ENCODE data around the gene NIT2.
A peak's percentile ranks its signal among the peaks of the same experiment; 100 is the strongest.
"Not testable (repeated sequence)": the region's sequence is repeated elsewhere in the genome, so short reads cannot be mapped to it uniquely, and the experiment has no call there.

Gene NIT2

DNA sequence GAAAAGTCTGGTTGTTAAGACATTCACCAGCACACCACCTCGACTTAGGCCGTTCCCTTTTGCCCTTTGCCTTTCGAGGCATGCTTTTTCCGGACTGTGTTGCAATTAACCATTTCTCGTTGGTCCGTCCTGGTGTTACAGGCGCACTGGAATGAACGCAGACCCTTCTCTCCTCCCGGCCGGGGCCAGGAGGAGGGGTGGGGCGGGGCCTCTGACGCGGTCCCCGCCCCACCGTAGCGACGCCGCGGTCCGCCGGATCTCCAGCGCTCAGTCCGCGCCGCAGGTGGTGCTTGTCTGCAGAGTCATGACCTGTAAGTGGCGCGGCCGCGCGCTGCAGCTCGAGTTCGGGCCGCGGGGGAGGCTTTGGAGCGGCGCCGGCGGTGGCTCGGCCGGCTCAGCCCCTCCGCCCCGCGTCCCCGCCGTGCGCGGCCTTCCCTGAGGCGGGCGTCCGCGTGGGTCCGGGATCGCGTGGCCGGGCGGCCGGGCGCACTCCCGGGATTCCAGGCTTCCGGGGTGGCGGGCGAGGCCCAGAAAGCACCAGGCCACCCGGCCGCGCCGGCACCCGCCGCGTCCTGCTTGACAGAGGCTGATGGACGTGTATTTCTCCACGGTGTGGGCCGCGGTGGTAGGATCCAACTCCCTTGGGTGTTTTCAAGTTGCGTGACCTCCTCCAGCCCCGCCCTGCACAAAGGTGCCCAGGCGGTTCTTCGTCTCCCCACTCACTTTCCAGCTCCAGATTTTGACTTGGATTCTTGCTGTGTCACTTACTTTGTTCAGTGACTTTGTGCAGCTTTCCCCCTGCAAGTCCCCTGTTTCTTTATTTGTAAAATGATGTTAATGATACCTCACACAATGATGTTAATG, at the start of gene NIT2:
Gene NIT2 (plus strand): TSS at position 270 of the 864 bp plus-strand sequence. CDS start 35 bp downstream, at position 305.
- peak; percentile 61 to 81 (median 67) for DNase-seq (ENCODE audit: low read depth in 3 of 3)

DNA sequence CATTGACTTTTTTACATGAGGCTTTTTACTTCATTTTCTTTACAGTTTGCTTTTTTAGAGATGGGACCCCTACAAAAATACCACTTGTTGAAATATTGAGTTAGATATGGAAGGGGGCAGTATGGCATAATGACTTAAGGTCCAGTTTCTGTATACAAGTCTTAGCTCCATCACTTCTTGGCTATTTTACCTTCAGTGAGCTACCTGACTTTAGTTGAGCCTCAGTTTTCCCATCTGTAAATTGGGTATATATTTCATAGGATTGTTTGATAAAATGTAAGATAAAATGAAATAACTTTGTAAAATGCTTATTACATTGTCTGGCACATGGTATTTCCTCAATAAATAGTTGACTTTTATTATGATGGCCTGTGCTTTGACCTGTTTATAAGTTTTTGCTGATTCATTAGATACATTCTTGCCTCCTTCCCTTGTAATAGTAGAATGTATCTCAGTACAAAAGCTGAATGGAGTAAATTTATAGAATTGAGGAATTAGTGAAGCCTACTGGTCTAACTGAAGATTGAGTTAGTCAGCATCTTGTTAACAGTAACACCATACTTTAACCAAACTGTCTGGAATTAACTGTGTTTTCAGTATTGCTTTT, 46.2 kb upstream of the NIT2 start:
- no peak for DNase-seq (ENCODE audit: low read depth in 3 of 3)

GRCh38 chr3:100289339-100289738, 45.2 kb upstream of the NIT2 start:
- no peak for DNase-seq (ENCODE audit: low read depth in 3 of 3)

GRCh38 chr3:100295089-100295488, 39.5 kb upstream of the NIT2 start:
- no peak for DNase-seq (ENCODE audit: low read depth in 3 of 3)

DNA sequence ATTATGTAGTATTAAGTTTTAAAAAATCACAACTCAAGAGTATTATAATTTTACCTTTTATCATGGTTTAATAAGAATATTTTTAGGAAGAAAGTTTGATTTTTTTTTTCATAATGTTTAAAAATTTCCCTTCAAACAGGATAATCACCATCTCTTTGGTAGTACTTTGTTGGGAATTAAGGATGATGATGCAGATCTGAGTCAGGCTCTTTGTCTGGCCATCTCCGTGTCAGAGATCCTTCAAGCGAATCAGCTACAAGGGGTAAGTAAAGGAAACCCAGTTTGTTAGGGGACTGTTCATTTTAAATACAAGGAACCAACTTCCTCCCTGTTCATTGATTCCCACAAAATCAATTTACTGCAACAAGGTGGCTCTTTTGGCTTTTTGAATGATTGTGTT, 36.8 kb upstream of the NIT2 start:
- no peak for DNase-seq (ENCODE audit: low read depth in 3 of 3)

DNA sequence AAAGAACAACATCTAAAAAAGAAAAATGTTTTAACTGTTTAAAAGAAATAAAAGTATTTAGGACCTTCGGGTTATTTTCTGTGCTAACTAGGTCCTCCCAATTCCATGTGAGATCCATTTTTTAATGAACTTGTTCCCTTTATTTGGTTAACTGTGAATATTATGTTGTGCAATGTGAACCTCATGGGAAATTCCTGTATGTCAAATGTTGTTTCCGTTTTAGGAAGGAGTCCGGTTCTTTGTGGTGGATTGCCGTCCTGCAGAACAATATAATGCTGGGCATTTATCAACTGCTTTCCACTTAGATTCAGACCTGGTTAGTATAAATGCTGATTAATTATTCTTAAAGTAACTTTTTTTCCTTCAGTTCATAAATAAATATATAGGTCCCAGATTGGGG, 35.5 kb upstream of the NIT2 start:
- DNase-seq (ENCODE audit: low read depth in 3 of 3): no peak

DNA sequence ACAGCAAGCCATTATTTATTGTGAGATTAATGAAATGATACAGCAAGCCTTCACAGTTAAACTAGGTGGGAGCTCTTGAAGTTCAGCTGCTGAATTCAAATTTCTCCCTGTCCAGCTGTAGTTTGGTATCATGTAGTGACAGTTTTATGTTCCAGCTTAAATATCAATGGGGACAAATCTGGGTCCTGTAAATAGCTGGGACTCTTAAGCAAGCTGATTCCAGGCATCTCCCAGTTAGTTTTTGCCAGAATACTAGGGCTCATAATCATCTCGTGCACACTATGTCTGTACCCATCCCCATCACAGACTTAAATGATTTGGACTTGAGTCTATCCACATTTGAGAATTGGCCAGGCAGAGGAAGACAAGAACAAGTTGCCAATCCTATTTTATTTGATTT, 27.9 kb upstream of the NIT2 start:
- DNase-seq (ENCODE audit: low read depth in 3 of 3): no peak

DNA sequence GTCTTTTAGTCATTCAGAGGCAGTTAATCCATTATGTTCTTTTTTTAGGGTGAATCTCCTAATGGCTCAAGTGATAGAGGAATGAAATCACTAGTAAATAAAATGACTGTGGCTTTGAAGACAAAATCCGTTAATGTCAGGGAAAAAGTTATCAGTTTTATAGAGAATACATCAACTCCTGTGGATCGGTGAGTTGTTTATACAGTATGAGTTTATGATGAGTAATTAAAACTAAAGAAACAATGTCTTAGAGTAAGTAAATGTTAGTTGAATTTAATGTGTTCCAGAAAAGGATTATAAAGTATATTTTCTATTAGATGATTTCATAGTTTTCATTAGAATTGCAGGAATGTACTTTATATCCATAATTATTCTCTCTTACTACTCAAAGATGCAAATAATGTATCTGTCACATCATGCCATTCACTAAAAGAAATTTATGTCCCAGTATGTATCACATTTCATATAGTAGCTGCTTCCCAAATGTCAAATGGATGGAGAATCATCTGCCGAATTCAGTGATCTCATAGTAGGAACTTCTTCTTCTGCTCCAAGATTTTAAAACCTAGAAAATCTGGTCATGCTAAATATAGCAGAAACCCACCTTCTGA, 24.1 kb upstream of the NIT2 start:
- DNase-seq (ENCODE audit: low read depth in 3 of 3): no peak

GRCh38 chr3:100311011-100311410, 23.5 kb upstream of the NIT2 start:
- no peak for DNase-seq (ENCODE audit: low read depth in 3 of 3)

DNA sequence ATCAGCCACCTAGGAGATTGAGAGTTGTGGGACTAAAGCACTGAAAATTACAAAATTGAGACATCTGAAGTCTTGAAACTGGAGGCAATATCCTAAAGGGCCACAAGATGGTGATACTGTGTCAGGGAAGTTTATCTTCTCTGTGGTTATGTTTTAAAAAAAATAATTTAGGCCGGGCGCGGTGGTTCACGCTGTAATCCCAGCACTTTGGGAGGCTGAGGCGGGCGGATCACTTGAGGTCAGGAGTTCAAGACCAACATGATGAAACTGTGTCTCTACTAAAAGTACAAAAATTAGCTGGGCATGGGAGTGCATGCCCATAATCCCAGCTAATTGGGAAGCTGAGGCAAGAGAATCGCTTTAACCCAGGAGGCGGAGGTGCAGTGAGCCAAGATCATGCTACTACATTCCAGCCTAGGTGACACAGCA, 17.9 kb upstream of the NIT2 start:
- peak in 2 of 3 experiments; percentile 14 to 27 for DNase-seq (ENCODE audit: low read depth in 3 of 3)

- no peak for DNase-seq (ENCODE audit: low read depth in 3 of 3)
These were observed 16.6 kb upstream of the NIT2 start for GRCh38 chr3:100317912-100318311.

DNA sequence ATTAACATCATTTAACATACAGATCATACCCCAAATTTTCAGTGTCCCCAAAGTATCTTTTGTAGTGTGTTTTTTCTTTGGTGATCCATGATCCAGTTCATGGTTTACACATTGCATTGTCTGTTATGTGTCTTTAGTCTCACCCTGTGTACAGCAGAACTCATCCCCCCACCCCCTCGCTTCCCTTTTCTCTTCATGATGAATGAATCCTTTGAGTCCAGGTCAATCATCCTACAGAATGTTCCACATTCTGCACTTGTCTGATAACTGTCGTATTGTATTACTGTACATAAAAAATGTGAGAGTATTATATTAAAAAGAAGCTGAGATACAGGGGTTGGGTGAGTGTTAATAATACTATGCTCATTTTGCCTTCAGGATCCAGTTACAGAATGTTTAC, 14.6 kb upstream of the NIT2 start:
- no peak for DNase-seq (ENCODE audit: low read depth in 3 of 3)

- no peak for DNase-seq (ENCODE audit: low read depth in 3 of 3)
These were observed 10.5 kb upstream of the NIT2 start for GRCh38 chr3:100324044-100324443.

- DNase-seq (ENCODE audit: low read depth in 3 of 3): no peak
These were observed 8.7 kb upstream of the NIT2 start for GRCh38 chr3:100325827-100326226.

- DNase-seq (ENCODE audit: low read depth in 3 of 3): not testable (repeated sequence)
These were observed 7.2 kb upstream of the NIT2 start for GRCh38 chr3:100327377-100327776.

- no peak for DNase-seq (ENCODE audit: low read depth in 3 of 3)
These were observed 4.6 kb upstream of the NIT2 start for GRCh38 chr3:100329800-100330489.

GRCh38 chr3:100330651-100331050, 3.9 kb upstream of the NIT2 start:
- no peak for DNase-seq (ENCODE audit: low read depth in 3 of 3)

DNA sequence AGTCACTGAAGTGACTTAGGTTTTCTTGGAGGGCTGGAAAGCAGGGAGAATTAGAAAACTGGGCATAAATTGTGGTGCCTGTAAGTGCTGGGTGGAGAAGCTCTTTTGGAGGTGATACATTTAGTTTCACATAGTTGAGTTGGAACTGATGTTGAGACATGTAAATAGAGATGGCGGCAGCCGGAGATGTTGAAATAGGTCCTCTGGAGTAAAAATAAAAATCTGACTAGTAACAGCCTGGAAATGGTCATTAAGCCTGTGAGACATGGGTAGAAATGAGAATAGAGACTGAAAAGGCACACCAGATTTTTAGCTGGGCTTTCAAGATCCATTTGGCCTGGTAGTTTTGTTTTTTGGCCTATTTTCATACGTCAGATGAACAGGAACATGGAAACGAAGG, 2.9 kb upstream of the NIT2 start:
- no peak for DNase-seq (ENCODE audit: low read depth in 3 of 3)

GRCh38 chr3:100333051-100333450, 1.5 kb upstream of the NIT2 start:
- no peak for DNase-seq (ENCODE audit: low read depth in 3 of 3)

- no peak for DNase-seq (ENCODE audit: low read depth in 3 of 3)
These were observed 528 bp upstream of the NIT2 start for GRCh38 chr3:100333970-100334487.

GRCh38 chr3:100335434-100335833, 877 bp downstream of the NIT2 start:
- DNase-seq (ENCODE audit: low read depth in 3 of 3): peak in 2 of 3 experiments; percentile 5 to 15

- DNase-seq (ENCODE audit: low read depth in 3 of 3): not testable (repeated sequence)
These were observed 1.7 kb downstream of the NIT2 start for GRCh38 chr3:100336229-100336628.
